ENCODE data around the gene NPAS3. TPM values are rescaled to one million over a fixed set of nuclear protein-coding genes. Genes with fewer than 3 reads are reported as not detected.

Gene NPAS3
- total RNA-seq, 1 experiment from 2014 or later = not detected

DNA sequence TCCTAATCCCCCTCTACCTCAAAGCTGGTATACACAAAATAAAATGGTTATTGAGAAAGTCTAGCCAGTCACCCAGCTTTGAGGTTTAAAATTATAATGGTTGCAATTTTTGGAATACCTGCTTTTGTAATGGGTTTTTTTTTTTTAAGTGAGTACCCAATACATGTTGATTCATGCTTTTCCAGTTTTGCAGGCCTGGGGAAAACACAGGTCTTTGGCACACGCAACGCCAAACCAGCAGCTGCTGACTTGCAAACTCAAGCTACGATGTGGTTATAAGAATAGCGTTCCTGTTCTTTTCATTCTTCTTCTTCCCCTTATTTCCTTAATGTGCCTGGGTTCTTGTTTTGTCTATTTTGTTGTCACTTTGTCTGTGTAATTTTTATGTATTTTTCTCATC, 779.2 kb downstream of the NPAS3 start:
- no TSS peak for BruUV-seq (replicated peaks)
- no peaks in the 10 kb centered on the region for H3K9me2 ChIP-seq (ENCODE audit: insufficient read depth)
- CTCF ChIA-PET = no interaction called here

DNA sequence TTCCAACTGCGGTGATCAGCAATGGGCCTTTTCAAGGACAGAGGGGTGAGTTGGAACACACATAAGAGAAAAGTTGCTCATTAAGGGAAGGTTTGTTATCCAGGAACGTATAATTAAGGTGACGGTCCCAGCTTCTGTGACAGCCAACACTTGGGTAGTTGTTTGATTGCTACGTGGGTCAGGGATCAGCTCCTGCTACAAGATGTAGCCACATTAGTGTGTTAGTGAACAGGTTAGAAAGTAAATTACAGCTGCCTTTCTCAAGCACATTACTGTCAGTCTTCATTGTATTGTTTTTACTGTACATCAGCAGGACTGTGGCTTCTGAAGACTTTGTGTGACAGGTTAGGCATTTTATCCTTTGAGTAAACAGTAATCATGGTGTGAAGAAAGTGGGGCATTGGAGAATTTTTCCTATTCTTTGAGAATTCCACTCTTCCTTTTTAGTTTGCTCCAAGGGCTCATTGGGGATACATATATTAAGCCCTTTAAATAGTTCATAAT, 781.7 kb downstream of the NPAS3 start:
- H3F3A ChIP-seq (ENCODE audit: insufficient read depth, low read depth) = no peaks in the 10 kb centered on the region
- CTCF ChIA-PET = no interaction called here
- no peak for DNase-seq
- POLR2A ChIA-PET (ENCODE audit: unreplicated experiment) = no interaction called here
- H3K9me2 ChIP-seq (ENCODE audit: insufficient read depth) = no peaks in the 10 kb centered on the region
- no peaks in the 10 kb centered on the region for H3K79me2 ChIP-seq (ENCODE audit: low read depth)
- no peaks in the 10 kb centered on the region for H4K20me1 ChIP-seq (ENCODE audit: insufficient read depth)
- no peaks in the 10 kb centered on the region for H3K27me3 ChIP-seq (ENCODE audit: insufficient read depth, low read depth)
- H3K9me3 ChIP-seq (ENCODE audit: insufficient read depth, low read depth) = no peaks in the 10 kb centered on the region
- H3K4me2 ChIP-seq = no peak overlapping the region
- TF ChIP-seq EZH2 (IDR thresholded peaks at IDR 0.05; ENCODE audit: low read depth) = no peak
- TF ChIP-seq, protein P1, sequence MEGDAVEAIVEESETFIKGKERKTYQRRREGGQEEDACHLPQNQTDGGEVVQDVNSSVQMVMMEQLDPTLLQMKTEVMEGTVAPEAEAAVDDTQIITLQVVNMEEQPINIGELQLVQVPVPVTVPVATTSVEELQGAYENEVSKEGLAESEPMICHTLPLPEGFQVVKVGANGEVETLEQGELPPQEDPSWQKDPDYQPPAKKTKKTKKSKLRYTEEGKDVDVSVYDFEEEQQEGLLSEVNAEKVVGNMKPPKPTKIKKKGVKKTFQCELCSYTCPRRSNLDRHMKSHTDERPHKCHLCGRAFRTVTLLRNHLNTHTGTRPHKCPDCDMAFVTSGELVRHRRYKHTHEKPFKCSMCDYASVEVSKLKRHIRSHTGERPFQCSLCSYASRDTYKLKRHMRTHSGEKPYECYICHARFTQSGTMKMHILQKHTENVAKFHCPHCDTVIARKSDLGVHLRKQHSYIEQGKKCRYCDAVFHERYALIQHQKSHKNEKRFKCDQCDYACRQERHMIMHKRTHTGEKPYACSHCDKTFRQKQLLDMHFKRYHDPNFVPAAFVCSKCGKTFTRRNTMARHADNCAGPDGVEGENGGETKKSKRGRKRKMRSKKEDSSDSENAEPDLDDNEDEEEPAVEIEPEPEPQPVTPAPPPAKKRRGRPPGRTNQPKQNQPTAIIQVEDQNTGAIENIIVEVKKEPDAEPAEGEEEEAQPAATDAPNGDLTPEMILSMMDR (conservative IDR thresholded peaks at IDR 0.05) = no peak
- no peaks in the 10 kb centered on the region for H3K36me3 ChIP-seq (ENCODE audit: low read depth)
- intact Hi-C loops (cut with micrococcal nuclease; ENCODE audit: unreplicated experiment) = no loop called here
- no TSS peak for BruUV-seq (replicated peaks)
- no peak overlapping the region for H2AFZ ChIP-seq
- no peak overlapping the region for H3K4me3 ChIP-seq
- H3K4me1 ChIP-seq (replicated peaks; ENCODE audit: insufficient read depth) = no peaks in the 10 kb centered on the region
- H3K27ac ChIP-seq = no peak overlapping the region

More for the DNA sequence above, 779.2 kb downstream of the NPAS3 start:
- DNase-seq = no peak
- no peaks in the 10 kb centered on the region for H3K4me1 ChIP-seq (replicated peaks; ENCODE audit: insufficient read depth)
- POLR2A ChIA-PET (ENCODE audit: unreplicated experiment) = no interaction called here
- no peaks in the 10 kb centered on the region for H3K9me3 ChIP-seq (ENCODE audit: insufficient read depth, low read depth)
- TF ChIP-seq, protein P1 (conservative IDR thresholded peaks at IDR 0.05) = no peak
- no peak for TF ChIP-seq EZH2 (IDR thresholded peaks at IDR 0.05; ENCODE audit: low read depth)
- H3K27me3 ChIP-seq (ENCODE audit: insufficient read depth, low read depth) = no peaks in the 10 kb centered on the region
- no peak overlapping the region for H3K27ac ChIP-seq
- no peaks in the 10 kb centered on the region for H3F3A ChIP-seq (ENCODE audit: insufficient read depth, low read depth)
- no peak overlapping the region for H2AFZ ChIP-seq
- no peaks in the 10 kb centered on the region for H4K20me1 ChIP-seq (ENCODE audit: insufficient read depth)
- no peaks in the 10 kb centered on the region for H3K36me3 ChIP-seq (ENCODE audit: low read depth)
- no peak overlapping the region for H3K4me2 ChIP-seq
- no peak overlapping the region for H3K4me3 ChIP-seq
- intact Hi-C loops (cut with micrococcal nuclease; ENCODE audit: unreplicated experiment) = no loop called here
- no peaks in the 10 kb centered on the region for H3K79me2 ChIP-seq (ENCODE audit: low read depth)

DNA sequence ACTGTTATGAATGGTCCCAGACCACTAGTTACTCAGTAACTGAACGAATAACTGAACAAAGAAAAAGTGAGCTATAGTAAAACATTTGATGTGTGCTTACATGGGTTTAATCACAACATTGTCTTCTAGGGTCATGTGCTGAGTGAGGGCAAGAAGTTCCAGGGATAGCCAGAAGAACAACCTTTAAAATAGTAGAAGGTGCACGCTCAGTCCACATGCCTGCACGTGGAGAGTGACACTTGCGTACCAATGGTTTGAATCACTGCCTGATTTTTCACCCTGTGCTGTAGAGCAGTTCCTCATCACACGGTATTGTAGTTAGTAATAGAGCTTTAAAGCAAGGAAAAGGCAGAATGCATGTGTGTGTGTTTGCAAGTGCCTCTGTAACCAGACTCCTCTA, 788.0 kb downstream of the NPAS3 start:
- Histone ChIP-seq H3K79me2 (ENCODE audit: low read depth) (no peaks in the 10 kb centered on the region), H3F3A (ENCODE audit: insufficient read depth, low read depth) (no peaks in the 10 kb centered on the region), H3K9me3 (ENCODE audit: insufficient read depth, low read depth) (no peaks in the 10 kb centered on the region), H3K36me3 (ENCODE audit: low read depth) (no peaks in the 10 kb centered on the region), H2AFZ (no peak overlapping the region), H3K4me2 (no peak overlapping the region), H3K4me3 (no peak overlapping the region), H3K27ac (no peak overlapping the region), H3K9me2 (ENCODE audit: insufficient read depth) (no peaks in the 10 kb centered on the region), H3K4me1 (replicated peaks; ENCODE audit: insufficient read depth) (no peaks in the 10 kb centered on the region), H4K20me1 (ENCODE audit: insufficient read depth) (no peaks in the 10 kb centered on the region), H3K27me3 (ENCODE audit: insufficient read depth, low read depth) (no peaks in the 10 kb centered on the region)
- CTCF ChIA-PET = no interaction called here
- DNase-seq = no peak
- POLR2A ChIA-PET (ENCODE audit: unreplicated experiment) = no interaction called here
- intact Hi-C loops (cut with micrococcal nuclease; ENCODE audit: unreplicated experiment) = no loop called here
- no TSS peak for BruUV-seq (replicated peaks)
- no peak for TF ChIP-seq EZH2 (IDR thresholded peaks at IDR 0.05; ENCODE audit: low read depth)
- TF ChIP-seq, protein P1 (conservative IDR thresholded peaks at IDR 0.05) = no peak
